Left renal pelvis (tissue), 4 donors: ENCODE results near the gene FSIP1. TPM values are rescaled to one million over a fixed set of nuclear protein-coding genes. Genes with fewer than 3 reads are reported as not detected.

Experiments used
- DNase-seq, 4 donors: peaks; one replicate each; pipeline ENCODE4 v3.0.0-alpha.2; 2013; ENCODE audit warnings: low read depth in 4 of 4, low spot score in 3 of 4
- polyA plus RNA-seq, 4 donors: library from polyadenylated mRNA; unstranded; fragments of 120-200 nt; gene quantifications; one replicate each; pipeline ENCODE4 v1.2.1, GENCODE V29; 2013; ENCODE audit not compliant: insufficient read length in 4 of 4

Gene FSIP1
- polyA plus RNA-seq, 4 donors: 0.26 to 4.0 (median 1.8) TPM

DNA sequence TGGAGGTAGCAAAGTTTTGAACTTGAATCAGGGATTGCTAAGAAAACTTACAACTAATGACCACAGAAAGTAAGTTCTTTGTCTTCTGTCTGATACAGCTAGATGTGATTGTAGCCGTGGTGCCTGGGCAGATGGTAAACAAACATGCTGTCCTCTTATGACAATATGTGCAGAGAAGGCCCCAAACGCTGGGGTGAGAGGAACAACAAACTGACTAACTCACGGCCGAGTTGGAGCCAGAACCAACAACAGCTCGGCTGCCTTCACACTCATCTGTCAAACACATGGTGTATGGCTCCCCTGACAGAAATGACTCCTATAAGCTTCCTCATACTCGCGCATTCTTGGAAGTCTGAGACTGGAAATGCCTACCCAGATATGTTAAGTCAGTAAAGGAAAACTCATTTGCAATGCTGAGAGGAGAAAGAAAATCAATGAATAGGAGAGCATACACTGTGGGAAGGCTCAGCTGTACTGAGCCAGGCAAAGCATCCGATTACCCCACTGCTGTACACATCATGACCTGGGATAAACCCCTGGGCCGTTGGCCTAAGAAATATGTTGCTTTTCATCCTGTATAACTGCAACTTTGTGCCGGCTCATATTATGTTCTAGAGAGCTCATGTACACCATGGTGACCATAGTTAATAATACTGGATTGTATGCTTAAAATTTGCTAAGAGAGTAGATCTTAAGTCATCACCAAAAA is 196.1 kb downstream of the FSIP1 start:
- no peak for DNase-seq

DNA sequence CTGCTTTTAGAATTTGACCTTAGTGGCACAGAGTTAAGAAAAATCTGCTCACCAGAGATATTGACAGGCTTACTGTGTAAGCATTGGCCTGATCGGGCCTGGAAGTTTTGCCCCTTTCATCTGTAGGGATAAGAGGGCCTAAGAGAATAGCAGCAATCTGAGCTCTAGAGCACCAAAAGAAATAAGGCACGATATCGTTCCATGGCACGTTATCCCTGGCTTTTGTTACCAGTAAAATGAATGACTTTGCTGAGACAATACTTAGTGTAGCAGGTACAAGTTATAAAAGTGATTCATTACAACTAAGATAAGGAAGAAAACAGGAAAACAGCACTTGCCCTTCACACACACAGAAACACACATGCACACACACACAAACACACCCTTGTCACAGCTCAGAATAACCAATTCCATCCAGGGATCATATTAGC is 196.8 kb downstream of the FSIP1 start:
- no peak for DNase-seq

DNA sequence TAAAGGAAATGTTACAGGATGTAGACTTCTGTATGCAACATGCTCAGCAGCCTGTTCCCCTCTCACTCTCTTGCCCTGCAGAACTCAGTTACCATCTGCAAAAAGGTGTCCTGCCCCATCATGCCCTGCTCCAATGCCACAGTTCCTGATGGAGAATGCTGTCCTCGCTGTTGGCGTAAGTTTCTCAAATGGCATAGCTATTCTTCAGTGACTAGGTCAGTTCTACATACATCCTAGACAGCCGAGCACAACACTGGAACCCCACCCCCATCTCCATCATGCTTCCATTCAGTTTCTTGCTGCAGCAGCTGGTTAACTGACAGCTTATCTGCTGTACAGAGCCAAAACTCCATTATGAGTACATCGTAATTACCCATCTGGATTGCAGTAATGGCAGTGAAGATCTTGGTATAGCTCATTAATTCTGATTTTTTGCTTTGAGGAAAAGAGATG is 197.2 kb downstream of the FSIP1 start:
- DNase-seq: no peak

DNA sequence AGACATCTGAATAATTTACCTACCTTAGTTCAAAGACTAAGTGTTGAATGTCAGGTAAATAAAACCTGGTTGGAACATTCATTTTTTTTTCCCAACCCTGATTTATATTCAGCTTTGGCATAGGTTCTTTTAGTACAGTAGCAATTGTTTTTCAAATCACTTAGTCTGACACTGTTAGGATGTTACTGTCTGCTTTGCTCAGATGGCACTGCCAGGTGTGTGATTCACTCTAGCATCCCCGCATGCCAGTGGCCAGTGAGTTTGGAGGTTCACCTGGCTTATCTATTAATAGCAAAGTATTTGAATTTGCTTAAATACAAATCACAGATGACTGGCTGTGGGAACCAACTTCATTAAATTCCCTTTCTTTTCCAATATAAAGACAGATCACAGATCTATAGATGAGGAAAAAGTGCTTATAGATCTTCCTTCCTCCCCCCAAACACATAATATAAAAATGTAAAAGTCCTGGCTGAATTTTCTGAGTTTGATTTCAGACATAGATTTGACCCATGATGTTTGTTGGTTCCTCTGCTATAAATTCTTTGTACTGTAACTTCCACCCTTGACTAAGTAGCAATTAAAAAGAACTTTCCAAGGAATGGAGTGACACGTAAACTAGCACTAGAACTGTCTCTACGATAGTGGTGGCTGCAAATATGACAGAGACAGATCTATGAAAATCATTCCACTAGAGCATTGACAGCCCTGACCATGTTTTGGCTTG is 197.8 kb downstream of the FSIP1 start:
- DNase-seq: no peak

DNA sequence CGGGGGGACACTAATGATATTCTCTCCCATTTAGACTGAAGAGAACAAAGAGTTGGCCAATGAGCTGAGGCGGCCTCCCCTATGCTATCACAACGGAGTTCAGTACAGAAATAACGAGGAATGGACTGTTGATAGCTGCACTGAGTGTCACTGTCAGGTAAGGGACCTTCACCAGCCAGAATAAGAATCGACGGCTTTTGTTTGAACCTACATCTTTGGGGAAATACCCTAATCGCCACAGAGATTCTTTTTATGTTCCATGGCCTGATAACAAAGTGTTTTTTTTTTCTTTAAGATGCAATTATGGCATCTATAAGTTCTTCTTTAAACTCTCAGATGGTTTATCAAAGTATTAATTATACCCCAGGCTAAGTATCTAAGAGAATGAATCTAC is 198.4 kb downstream of the FSIP1 start:
- no peak for DNase-seq

DNA sequence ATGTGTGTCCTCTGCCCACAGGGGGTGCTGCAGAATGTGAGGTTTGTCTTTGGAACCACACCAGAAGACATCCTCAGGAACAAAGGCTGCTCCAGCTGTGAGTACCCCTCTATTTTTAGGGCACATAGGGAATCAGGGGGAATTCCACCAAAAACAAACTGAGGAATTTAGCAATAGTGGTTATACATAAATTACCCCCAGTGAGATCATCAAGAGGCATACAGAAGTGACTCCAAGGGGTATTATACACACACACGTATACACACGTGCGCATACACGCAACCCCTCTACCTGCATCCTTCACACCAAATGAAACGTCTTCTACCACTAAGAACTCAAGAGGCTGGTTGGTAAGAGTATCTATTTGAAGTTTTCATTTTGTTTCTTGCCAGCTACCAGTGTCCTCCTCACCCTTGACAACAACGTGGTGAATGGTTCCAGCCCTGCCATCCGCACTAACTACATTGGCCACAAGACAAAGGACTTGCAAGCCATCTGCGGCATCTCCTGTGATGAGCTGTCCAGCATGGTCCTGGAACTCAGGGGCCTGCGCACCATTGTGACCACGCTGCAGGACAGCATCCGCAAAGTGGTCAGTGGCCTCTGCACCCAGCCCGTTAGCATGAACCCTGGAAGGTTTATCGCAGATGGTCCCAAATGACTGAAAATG is 198.9 kb downstream of the FSIP1 start:
- no peak for DNase-seq

DNA sequence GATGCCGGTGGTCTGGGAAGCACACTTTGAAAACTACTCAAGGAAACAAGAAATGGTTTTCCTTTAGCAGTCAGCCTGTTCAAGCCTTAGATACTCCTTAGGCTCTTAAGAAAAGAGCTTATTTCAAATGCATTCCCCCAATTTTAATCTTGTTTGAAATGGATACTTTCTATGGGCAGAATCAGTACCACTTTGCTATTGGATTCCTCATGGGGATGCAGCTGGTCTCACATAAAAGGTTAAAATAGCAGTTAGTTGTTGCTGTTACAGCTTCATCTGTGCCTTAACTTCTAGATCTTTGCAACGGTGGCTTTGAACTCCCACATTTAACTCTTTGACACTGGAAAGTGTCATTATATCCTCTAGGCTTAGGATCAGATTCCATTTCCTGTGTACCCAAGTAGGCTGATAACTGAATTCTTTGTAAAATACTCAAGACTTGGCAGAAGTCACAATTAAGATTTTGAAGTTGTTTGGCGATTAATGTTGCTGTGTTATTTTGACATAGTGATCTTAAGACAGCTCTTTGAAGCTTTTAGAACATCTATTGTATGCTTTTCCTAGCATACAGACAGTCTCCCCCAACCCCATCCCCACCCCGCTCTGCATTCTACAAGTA is 199.6 kb downstream of the FSIP1 start:
- no peak for DNase-seq

DNA sequence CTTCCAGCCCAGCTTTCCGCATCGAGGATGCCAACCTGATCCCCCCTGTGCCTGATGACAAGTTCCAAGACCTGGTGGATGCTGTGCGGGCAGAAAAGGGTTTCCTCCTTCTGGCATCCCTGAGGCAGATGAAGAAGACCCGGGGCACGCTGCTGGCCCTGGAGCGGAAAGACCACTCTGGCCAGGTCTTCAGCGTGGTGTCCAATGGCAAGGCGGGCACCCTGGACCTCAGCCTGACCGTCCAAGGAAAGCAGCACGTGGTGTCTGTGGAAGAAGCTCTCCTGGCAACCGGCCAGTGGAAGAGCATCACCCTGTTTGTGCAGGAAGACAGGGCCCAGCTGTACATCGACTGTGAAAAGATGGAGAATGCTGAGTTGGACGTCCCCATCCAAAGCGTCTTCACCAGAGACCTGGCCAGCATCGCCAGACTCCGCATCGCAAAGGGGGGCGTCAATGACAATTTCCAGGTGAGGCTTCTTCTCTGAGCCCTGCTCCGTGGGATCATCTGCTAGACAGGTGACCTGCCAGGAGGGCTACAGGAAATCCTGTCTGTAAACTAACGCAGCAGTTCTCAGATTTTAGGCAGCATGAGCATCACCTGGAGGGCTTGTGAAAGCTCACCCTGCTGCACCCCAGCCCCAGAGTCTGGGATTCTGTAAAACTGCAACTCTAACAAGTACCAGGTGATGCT is 200.2 kb downstream of the FSIP1 start:
- no peak for DNase-seq

DNA sequence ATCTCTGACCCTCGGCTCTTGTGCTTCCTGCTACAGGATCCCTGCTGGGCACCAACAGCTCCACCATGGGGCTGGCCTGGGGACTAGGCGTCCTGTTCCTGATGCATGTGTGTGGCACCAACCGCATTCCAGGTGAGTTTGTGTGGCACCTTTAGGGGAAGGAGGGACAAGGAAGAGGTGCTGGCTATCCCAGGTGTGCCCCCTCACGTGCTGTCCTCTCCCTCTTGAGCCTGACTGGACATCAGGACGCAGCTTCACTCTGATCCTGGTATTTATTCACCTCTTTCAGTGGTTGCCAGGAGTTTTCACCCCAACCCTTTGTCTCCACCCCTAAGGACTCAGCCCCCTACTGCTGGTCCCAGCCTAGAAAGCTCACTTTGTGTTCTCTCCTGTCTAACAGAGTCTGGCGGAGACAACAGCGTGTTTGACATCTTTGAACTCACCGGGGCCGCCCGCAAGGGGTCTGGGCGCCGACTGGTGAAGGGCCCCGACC is 200.8 kb downstream of the FSIP1 start:
- peak in 1 of 4 donors; percentile 47 for DNase-seq

DNA sequence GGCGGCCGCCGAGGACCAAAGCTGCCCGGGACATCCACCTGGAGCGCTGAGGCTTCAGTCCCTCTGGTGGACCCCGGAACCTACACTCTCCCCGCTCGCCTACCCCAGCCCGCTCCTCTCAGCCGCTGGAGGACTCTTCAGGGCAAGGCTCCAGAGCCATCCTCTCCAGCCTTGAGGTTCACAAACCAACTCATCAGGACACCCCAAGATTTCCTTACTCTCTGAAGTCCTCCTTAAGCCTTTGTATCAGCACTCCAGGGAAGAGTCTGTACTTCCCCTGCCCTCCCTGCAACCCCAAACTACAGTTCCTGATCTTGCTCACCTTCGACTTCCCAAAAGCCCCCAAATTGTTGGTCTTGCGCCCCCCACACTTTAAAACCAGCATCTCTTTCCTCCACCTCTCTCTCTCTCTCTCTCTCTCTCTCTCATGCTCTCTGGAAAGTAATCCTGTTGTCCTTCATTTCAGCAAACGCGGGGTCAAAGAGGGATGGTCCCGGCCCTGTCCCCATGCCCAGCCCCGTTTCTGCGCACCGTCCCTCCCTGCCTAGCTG is 201.3 kb downstream of the FSIP1 start:
- DNase-seq: no peak

DNA sequence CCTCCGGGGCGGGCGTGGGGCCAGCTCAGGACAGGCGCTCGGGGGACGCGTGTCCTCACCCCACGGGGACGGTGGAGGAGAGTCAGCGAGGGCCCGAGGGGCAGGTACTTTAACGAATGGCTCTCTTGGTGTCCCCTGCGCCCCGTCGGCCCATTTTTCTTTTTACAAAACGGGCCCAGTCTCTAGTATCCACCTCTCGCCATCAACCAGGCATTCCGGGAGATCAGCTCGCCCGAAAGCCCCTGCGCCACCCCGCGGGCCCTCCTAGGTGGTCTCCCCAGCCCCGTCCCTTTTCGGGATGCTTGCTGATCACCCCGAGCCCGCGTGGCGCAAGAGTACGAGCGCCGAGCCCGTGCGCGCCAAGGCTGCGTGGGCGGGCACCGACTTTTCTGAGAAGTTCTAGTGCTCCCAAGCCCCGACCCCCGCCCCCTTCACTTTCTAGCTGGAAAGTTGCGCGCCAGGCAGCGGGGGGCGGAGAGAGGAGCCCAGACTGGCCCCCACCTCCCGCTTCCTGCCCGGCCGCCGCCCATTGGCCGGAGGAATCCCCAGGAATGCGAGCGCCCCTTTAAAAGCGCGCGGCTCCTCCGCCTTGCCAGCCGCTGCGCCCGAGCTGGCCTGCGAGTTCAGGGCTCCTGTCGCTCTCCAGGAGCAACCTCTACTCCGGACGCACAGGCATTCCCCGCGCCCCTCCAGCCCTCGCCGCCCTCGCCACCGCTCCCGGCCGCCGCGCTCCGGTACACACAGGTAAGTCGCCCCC is 202.0 kb downstream of the FSIP1 start, which contains the start of gene THBS1:
TSS of gene THBS1 (plus strand) at position 595 of the 757 bp plus-strand sequence. CDS start 779 bp downstream, outside the sequence.
- peak; percentile 69 to 82 (median 76) for DNase-seq

DNA sequence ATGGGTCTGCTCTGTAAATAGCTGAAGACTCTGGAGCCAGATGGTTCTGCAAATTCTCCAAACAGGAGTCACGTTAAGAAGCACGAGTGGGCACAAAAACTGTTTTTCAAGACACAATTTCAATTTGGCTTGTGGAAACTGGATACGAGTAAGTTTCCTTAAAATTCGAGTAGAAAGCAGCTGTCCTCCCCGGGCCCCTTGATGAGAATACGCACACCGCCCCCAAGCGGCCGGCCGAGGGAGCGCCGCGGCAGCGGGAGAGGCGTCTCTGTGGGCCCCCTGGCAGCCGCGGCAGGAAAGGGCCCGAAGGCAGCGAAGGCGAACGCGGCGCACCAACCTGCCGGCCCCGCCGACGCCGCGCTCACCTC is 202.5 kb downstream of the FSIP1 start:
- DNase-seq: peak; percentile 82 to 90 (median 88)

DNA sequence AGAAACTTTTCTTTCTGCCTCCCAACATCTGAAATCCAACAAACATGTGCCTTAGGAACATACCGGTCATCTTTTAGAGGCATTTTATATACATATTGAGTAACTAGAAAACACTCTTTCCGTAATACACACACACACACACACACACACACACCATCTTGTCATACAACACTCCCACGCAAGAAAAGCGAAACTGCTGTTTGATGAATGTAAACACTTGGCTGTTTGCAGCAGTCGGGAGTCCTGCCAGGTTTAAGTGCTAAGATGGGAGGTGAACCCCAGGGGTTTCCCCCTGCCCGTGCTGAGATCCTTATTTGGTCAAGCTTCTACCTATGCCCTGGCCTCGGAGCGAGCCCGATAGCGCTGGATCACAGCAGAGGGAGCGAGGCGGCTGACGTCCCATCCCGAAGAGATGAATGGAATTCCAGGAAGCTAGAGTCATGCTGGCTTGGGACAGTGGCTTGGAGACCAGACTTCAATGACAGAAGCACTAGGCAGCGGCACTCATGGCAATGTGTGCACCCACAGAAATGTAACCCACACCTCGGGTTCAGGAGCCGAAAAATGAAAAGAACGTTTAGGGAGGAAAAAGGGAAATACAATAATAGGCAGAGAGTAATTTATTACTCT is 203.0 kb downstream of the FSIP1 start:
- DNase-seq: peak in 2 of 4 donors; percentile 54 to 56

DNA sequence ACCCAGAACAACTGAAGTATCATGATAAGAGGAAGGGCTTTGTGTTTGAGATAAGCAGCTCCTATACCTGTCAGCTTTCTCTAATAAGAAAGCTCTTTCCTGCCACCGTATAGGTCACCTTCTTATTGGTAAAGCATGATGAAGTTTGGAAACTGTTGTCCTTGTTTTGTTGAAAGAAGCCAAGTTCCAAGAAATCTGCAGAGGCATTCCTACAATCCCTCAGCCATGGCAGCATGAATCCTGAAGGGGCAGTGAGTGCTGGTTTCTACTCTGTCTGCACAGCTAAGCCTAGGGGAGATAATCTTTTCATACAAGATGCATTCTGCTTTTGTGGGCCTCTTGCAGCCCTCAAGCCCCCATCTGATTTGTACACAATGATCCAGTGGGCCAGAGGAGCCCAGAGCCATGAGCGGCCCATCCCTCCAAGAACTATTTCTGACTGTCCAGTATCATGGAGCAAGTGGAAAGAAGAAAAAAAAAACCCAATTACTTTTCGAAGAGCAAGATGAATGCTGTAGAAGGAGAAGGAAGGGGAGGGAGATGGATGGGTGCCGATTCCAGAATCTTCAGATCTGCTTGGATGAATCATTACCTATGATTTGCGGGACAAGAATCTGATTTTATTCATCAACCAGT is 203.7 kb downstream of the FSIP1 start:
- DNase-seq: no peak

DNA sequence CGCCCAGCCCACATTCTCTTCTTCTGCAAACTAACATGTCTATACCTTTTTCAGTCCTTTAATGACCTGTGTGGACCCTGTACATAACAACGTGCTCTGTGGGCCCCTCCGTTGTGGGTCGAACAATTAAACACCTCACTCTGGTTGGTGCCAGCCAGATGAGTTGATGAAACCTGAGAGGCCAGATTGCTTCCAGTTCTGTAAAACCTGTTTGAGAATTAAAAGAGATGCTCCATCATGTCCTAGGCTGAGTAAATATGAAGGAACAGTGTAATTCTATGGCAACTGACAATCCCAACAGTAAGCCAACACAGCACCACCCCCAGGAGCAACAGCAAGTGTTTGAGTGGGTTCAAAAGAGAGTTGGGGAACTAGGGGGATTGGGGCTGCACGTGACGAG is 207.5 kb downstream of the FSIP1 start:
- DNase-seq: no peak

DNA sequence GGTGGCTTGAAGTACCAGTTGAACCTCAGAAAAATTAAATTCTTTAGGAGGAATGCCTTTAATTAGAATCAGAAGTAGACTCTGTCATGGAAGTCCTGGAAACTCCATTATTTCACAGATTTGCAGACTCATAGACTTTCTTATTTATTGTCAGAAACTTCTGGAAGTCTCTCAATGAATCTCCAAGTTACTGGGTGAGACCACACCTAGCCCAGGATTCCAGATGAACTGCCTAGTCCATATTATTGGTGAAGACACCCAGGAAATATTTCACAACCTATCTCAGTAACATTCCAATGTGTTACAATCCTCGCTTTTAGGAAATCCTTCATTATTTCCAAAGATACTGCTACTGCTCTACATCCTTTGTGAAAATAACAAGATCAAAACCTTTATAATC is 208.2 kb downstream of the FSIP1 start:
- DNase-seq: no peak

DNA sequence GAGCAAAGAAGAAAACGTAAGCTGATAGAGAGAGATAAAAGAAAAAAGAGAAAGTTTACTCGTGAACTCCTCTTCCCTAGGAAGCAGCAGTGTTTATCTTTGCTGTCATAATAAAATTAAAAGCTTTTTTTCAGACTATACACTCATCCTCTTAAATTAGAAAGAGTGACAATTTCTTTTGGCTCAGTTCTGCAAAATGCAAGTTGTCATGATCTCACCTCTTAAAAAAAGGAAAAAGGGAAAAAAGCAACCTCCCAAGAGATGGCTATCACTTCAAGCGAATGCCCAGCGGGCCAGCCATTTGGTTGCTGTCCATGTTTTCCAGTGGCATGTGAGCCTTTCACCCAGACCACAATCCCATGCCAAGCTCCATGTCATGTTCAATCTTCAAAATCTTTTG is 208.8 kb downstream of the FSIP1 start:
- DNase-seq: no peak

DNA sequence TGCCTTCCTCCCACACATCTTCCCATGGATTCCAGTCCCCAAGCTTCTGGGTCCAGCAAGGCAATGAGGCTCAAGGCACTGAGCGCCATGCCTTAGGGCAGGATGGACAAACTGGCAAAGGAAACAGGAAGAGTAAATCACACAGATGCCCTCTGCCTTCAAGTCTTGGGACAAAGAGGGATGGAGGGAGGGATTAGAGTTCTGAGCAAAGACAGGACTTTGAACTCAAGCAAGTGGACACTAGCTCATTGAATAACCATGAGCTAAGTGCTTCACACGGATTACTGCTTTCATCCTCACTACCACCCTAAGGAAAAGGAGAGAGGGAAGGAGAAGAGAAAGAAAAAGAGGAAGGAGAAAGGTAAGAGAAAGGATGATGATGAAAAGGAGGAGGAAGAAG is 209.4 kb downstream of the FSIP1 start:
- no peak for DNase-seq
